ENCODE measurements around the gene CELA2A.

- TF ChIP-seq CTCF (IDR thresholded peaks at IDR 0.05) (no peak), EZH2 (IDR thresholded peaks at IDR 0.05) (no peak), EZH2phosphoT487 (IDR thresholded peaks at IDR 0.05) (no peak)
Measured at GRCh38 chr1:15513192-15513591, 56.7 kb downstream of the CELA2A start.

Data from neural progenitor cell (in vitro differentiated cells).